Measurements from ENCODE around the gene PDE11A.
"Not testable (repeated sequence)": the region's sequence is repeated elsewhere in the genome, so short reads cannot be mapped to it uniquely, and the experiment has no call there.

- TF ChIP-seq POLR2A, EP300 (IDR thresholded peaks at IDR 0.05): not testable (repeated sequence)
- TF ChIP-seq, protein P1, sequence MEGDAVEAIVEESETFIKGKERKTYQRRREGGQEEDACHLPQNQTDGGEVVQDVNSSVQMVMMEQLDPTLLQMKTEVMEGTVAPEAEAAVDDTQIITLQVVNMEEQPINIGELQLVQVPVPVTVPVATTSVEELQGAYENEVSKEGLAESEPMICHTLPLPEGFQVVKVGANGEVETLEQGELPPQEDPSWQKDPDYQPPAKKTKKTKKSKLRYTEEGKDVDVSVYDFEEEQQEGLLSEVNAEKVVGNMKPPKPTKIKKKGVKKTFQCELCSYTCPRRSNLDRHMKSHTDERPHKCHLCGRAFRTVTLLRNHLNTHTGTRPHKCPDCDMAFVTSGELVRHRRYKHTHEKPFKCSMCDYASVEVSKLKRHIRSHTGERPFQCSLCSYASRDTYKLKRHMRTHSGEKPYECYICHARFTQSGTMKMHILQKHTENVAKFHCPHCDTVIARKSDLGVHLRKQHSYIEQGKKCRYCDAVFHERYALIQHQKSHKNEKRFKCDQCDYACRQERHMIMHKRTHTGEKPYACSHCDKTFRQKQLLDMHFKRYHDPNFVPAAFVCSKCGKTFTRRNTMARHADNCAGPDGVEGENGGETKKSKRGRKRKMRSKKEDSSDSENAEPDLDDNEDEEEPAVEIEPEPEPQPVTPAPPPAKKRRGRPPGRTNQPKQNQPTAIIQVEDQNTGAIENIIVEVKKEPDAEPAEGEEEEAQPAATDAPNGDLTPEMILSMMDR (IDR thresholded peaks at IDR 0.05): not testable (repeated sequence)
Measured at GRCh38 chr2:177785143-177785542, 287.4 kb downstream of the PDE11A start.
